HepG2 (cell line): ENCODE results near the gene SLC25A33. TPM values are rescaled to one million over a fixed set of nuclear protein-coding genes. Genes with fewer than 3 reads are reported as not detected.

ENCODE experiments used
- AGO2 ChIP-seq: fragments of 200-400 bp; formaldehyde crosslinking; optimal IDR thresholded peaks from 2 replicates; pipeline ENCODE3; 2017; ENCODE audit warnings: mild to moderate bottlenecking, low read depth, low read length, moderate library complexity
- BCL6 ChIP-seq: IDR thresholded peaks from 2 replicates; pipeline ENCODE4 v1.6.1; 2016; ENCODE audit warnings: missing genetic modification reagents, missing compliant biosample characterization
- FOXA3 ChIP-seq: IDR thresholded peaks from 2 replicates; pipeline ENCODE4 v1.6.1; 2016; ENCODE audit warnings: missing genetic modification reagents, missing compliant biosample characterization
- FOXC1 ChIP-seq: sonication (generic); formaldehyde crosslinking; IDR thresholded peaks from 2 replicates; pipeline ENCODE4 v1.8.0; 2022; ENCODE audit warnings: mild to moderate bottlenecking, missing genetic modification reagents, borderline replicate concordance
- HOMEZ ChIP-seq: IDR thresholded peaks from 2 replicates; pipeline ENCODE4 v1.6.1; 2016; ENCODE audit warnings: low read depth
- HOXD1 ChIP-seq: sonication (generic); formaldehyde crosslinking; IDR thresholded peaks from 2 replicates; pipeline ENCODE4 v1.5.0; 2020; ENCODE audit warnings: missing genetic modification reagents
- JDP2 ChIP-seq: sonication (generic); formaldehyde crosslinking; IDR thresholded peaks from 2 replicates; pipeline ENCODE4 v1.8.1; 2022; ENCODE audit warnings: missing genetic modification reagents, borderline replicate concordance
- MXD1 ChIP-seq: sonication (generic); formaldehyde crosslinking; IDR thresholded peaks from 2 replicates; pipeline ENCODE4 v1.4.0; 2020; ENCODE audit warnings: mild to moderate bottlenecking, missing genetic modification reagents
- MXI1 ChIP-seq: IDR thresholded peaks from 3 replicates; pipeline ENCODE4 v1.6.1; 2012; ENCODE audit warnings: low read depth, low read length, inconsistent platforms, borderline replicate concordance
- NCOA2 ChIP-seq: sonication (generic); formaldehyde crosslinking; IDR thresholded peaks from 2 replicates; pipeline ENCODE4 v1.8.0; 2022; ENCODE audit warnings: inconsistent platforms
- PHF8 ChIP-seq: sonication (generic); formaldehyde crosslinking; IDR thresholded peaks from 2 replicates; pipeline ENCODE4 v1.5.0; 2020; ENCODE audit warnings: missing genetic modification reagents
- RERE ChIP-seq: IDR thresholded peaks from 2 replicates; pipeline ENCODE4 v1.6.1; 2016; ENCODE audit warnings: low read depth, missing genetic modification reagents, missing compliant biosample characterization
- SYNCRIP ChIP-seq: fragments of 200-400 bp; formaldehyde crosslinking; IDR thresholded peaks from 2 replicates; pipeline ENCODE4 v1.6.1; 2018; ENCODE audit warnings: mild to moderate bottlenecking, low read depth, low read length; ENCODE audit not compliant: insufficient read depth
- TAF1 ChIP-seq: sonication (generic); formaldehyde crosslinking; IDR thresholded peaks from 2 replicates; pipeline ENCODE4 v1.4.0; 2020; ENCODE audit warnings: missing genetic modification reagents
- ZBTB21 ChIP-seq: sonication (generic); formaldehyde crosslinking; IDR thresholded peaks from 2 replicates; pipeline ENCODE4 v1.4.0; 2020; ENCODE audit warnings: missing genetic modification reagents
- ZNF784 ChIP-seq: sonication (generic); formaldehyde crosslinking; IDR thresholded peaks from 2 replicates; pipeline ENCODE4 v1.5.1; 2020; ENCODE audit warnings: missing genetic modification reagents, mild to moderate bottlenecking, borderline replicate concordance
- polyA plus RNA-seq, 8 experiments: library from polyadenylated mRNA; depleted of rRNA in 3 of 8; stranded (reverse) in 7 of 8; unstranded in 1 of 8; fragments of >200 nt; fragmentation: Illumina TruSeq in 4 of 8; extraction: Trizol in 4 of 8; gene quantifications; 2 replicates each; pipeline versions ENCODE4 v1.2.1 to v1.2.3, GENCODE V29; 2011 to 2016; ENCODE audit warnings: low read depth in 4 of 8, missing spikeins in 1 of 8, mixed read lengths in 1 of 8; ENCODE audit not compliant: insufficient read depth in 1 of 8
- total RNA-seq, 5 experiments: library from RNA; depleted of rRNA; stranded (reverse); fragments of >200 nt; fragmentation: Illumina TruSeq; extraction: Trizol; gene quantifications; 2 replicates each; pipeline ENCODE4 v1.2.3, GENCODE V29; 2016; ENCODE audit warnings: low read depth in 1 of 5
- TF ChIP-seq, protein P1 (sequence below): IDR thresholded peaks from 2 replicates; pipeline ENCODE4 v1.4.0; 2020; ENCODE audit warnings: mild to moderate bottlenecking, missing genetic modification reagents

The SLC25A33 gene
- total and polyA plus RNA-seq, 2 of the 13 experiments (the other 11 are each of a cell fraction or from before 2014, with no cell fraction given), result 15.4 to 50.3 TPM

GRCh38 chr1:9539165-9539828 lies at the start of gene SLC25A33 (continued):
- TF ChIP-seq TAF1 (CRISPR knock-in tag), result peak; percentile 74; the same call in 1 of the 2 replicates
- TF ChIP-seq MXD1, result peak; percentile 43; the same call in 1 of the 2 replicates
- TF ChIP-seq ZNF784 (CRISPR knock-in tag), result 0 out of 2 replicates have a peak, but pooled peaks have one; percentile 3
- TF ChIP-seq, protein P1, sequence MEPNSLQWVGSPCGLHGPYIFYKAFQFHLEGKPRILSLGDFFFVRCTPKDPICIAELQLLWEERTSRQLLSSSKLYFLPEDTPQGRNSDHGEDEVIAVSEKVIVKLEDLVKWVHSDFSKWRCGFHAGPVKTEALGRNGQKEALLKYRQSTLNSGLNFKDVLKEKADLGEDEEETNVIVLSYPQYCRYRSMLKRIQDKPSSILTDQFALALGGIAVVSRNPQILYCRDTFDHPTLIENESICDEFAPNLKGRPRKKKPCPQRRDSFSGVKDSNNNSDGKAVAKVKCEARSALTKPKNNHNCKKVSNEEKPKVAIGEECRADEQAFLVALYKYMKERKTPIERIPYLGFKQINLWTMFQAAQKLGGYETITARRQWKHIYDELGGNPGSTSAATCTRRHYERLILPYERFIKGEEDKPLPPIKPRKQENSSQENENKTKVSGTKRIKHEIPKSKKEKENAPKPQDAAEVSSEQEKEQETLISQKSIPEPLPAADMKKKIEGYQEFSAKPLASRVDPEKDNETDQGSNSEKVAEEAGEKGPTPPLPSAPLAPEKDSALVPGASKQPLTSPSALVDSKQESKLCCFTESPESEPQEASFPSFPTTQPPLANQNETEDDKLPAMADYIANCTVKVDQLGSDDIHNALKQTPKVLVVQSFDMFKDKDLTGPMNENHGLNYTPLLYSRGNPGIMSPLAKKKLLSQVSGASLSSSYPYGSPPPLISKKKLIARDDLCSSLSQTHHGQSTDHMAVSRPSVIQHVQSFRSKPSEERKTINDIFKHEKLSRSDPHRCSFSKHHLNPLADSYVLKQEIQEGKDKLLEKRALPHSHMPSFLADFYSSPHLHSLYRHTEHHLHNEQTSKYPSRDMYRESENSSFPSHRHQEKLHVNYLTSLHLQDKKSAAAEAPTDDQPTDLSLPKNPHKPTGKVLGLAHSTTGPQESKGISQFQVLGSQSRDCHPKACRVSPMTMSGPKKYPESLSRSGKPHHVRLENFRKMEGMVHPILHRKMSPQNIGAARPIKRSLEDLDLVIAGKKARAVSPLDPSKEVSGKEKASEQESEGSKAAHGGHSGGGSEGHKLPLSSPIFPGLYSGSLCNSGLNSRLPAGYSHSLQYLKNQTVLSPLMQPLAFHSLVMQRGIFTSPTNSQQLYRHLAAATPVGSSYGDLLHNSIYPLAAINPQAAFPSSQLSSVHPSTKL (CRISPR knock-in tag), result peak; percentile 36; the same call in 1 of the 2 replicates
- TF ChIP-seq SYNCRIP, result no peak
- peak; percentile 22; the same call in 1 of the 2 replicates for TF ChIP-seq NCOA2 (CRISPR knock-in tag)
- TF ChIP-seq JDP2 (CRISPR knock-in tag), result peak; percentile 63; the same call in 1 of the 2 replicates
- peak; percentile 19; the same call in 1 of the 2 replicates for TF ChIP-seq FOXC1 (CRISPR knock-in tag)
- peak; percentile 84; the same call in 2 of the 3 replicates for TF ChIP-seq MXI1
- TF ChIP-seq FOXA3 (CRISPR knock-in tag), result peak; percentile 27; the same call in 1 of the 2 replicates
- TF ChIP-seq AGO2, result no peak
- 0 out of 2 replicates have a peak, but pooled peaks have one; percentile 60 for TF ChIP-seq HOXD1 (CRISPR knock-in tag)
- peak; percentile 42 for TF ChIP-seq PHF8 (CRISPR knock-in tag)
- TF ChIP-seq HOMEZ (CRISPR knock-in tag), result 0 out of 2 replicates have a peak, but pooled peaks have one; percentile 30
- TF ChIP-seq ZBTB21 (CRISPR knock-in tag), result no peak
- TF ChIP-seq RERE (CRISPR knock-in tag), result no peak
- TF ChIP-seq BCL6 (CRISPR knock-in tag), result no peak
